IPS-NIHi7 (cell line): ENCODE measurements around the gene DHX34.
"Not testable (repeated sequence)": the region's sequence is repeated elsewhere in the genome, so short reads cannot be mapped to it uniquely, and the experiment has no call there.

Experiments used
- DNase-seq: peaks from one replicate; pipeline ENCODE4 v3.0.0; 2012; ENCODE audit warnings: mixed read lengths; ENCODE audit errors: extremely low spot score

Gene DHX34

DNA sequence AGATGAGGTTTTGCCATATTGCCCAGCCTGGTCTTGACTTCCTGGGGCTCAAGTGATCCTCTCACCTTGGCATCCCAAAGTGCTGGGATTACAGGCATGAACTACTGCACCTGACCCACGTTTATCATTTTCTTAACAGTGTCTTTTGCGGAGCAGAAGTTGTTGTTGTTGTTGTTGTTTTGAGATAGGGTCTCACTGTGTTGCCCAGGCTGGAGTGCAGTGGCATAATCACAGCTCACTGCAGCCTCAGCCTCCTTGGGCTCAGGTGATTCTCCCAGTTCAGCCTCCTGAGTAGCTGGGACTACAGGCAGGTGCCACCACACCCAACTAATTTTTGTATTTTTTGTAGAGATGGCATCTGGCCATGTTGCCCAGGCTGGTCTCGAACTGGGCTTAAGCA lies 38.5 kb downstream of the DHX34 start:
- DNase-seq: not testable (repeated sequence)

DNA sequence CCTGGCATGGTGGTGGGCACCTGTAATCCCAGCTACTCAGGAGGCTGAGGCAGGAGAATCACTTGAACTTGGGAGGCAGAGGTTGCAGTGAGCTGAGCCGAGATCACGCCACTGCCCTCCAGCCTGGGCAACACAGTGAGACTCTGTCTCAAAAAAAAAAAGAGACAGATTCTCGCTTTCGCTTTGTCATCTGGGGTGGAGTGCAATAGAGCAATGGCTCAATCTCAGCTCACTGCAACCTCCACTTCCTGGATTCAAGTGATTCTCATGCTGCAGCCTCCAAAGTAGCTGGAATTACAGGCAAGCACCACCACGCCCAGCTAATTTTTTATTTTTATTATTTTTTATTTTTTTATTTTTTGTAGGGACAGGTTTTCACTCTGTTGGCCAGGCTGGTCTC lies 39.6 kb downstream of the DHX34 start:
- DNase-seq: not testable (repeated sequence)

DNA sequence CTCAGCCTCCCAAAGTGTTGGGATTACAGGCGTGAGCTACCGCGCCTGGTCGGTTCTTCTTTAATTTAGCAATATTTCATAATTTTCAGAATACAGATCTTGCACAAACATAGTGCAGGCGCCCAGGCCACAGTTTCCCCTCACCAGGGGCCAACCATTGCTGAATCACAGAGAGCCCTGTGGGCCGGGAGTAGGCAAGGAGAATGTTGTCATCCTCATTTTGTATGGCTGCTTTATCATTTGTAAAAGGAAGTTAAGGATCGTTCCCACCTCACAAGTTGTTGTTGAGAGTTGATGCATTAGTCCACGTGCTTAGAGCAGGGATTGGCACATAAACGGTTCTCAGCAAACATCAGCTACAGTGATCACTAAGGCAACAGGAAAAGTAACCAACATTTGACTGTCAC lies 40.0 kb downstream of the DHX34 start:
- DNase-seq: no peak

DNA sequence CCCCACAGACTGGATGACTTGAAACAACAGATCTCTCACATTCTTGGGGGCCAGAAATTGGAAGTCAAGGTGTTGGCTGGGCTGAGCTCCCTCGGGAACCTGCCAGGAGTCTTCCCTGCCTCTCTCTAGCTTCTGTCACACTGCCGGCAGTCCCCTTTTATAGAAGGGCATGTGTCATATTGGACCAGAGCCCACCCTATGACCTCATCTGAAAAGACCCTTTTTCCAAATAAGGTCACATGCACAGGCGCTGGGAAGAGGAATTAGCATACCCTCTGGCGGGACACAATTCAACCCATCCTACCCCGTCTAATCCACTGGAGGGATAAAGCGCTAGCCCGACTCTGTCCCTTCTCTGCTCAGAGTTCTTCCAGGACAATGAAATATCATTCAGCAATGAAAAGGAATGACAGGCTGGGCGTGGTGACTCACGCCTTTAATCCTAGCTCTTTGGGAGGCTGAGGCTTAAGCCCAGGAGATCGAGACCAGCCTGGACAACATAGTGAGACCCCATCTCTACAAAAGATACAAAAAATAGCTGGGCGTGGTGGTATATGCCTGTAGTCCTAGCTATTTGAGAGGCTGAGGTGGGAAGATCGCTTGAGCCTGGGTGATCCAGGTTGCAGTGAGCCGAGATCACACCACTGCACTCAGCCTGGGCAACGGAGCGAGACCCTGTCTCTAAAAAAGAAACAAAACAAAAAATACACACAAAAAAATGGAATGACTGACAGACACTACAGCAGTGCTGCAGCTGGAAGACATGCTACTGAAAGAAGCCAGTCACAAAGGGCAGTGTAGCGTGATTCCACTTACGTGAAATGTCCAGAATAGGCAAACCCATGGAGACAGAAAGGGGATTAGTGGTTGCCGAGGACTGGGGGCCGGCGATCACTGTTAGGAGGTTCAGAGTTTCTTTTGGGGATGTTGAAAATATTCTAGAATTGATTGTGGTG lies 41.7 kb downstream of the DHX34 start:
- no peak for DNase-seq

DNA sequence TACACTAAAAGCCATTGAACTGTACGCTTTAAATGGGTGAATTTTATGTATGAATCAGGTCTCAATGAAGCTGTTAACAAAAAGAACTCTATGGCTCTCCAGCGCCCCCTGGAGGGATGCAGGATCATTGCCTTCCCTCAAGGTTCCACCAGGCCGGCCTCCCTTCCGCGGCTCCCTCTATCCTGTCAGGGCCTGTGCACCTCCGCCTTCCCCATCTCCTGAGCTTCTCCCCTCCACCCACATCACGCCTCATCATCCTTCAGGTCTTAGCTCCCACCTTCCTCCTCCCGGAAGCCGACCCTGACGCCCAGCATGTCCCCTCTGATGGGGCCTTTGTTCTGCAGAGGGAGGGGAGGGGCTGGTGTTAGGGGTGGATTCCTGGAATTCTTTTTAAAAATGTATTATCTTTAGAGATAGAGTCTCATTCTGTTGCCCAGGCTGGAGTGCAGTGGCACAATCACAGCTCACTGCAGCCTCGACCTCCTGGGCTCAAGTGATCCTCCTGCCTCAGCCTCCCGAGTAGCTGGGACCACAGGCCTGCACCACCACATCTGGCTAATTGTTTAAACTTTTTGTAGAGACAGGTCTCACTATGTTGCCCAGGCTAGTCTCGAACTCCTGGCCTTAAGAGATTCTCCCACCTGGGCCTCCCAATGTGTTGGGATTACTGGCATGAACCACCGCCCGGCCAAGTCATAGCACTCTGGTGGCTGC lies 42.6 kb downstream of the DHX34 start:
- DNase-seq: peak; percentile 88

DNA sequence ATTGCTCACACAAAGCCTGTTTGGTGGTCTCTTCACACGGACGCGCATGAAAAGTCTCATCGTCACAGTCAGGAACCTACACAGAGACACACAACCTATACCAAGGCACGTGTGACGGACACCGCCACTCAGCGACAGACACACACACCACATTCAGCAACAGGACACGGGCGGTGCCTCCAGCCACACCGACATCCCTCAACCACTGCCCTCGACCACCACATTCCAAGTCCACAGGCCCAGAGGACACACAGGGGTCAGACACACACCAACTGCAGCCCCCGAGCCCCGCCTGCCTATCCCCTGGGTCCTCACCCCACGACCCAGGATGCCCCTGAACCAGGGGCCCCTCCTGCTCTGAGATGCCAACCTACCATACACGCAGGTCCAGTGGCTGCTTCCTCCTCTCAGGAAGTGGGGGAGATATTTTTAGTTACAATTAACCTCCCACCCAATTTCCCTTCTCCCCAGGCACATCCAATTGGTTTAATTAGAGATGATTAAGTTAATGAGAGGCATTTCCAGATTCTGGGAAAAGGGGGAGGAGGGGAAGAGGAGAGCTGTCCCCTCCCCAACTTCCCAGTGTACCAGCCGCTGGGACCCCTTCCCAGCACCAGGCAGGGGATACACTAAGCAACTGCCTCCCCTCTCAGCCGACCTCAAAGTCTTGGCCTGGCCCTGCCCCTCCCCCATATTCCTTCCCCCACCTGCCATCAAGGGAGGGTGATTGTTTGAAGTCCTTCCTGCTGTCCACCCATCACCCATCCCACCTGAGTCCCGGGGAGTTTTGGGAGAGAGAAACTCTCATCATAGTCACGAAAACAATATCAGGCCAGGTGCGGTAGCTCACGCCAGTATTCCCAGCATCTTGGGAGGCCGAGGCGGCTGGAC lies 49.8 kb downstream of the DHX34 start:
- DNase-seq: no peak

DNA sequence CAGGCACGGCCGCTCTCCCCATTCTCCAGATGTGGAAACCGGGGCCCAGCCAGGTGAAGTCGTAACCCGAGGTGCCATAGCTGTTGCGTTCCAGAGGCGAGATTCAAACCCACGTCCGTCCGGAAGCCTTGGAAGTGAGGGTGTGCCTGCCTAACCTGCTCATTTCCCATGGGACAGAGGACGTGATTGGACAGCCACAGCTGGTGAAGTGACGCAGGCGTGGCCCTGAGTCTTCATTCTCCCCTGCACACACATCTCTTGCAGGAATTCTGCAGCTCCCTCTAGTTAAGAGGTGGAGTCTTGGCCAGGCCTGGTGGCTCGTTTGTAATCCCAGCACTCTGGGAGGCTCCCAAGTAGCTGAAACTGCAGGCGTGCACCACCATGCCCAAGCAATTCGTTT lies 53.4 kb downstream of the DHX34 start:
- no peak for DNase-seq

DNA sequence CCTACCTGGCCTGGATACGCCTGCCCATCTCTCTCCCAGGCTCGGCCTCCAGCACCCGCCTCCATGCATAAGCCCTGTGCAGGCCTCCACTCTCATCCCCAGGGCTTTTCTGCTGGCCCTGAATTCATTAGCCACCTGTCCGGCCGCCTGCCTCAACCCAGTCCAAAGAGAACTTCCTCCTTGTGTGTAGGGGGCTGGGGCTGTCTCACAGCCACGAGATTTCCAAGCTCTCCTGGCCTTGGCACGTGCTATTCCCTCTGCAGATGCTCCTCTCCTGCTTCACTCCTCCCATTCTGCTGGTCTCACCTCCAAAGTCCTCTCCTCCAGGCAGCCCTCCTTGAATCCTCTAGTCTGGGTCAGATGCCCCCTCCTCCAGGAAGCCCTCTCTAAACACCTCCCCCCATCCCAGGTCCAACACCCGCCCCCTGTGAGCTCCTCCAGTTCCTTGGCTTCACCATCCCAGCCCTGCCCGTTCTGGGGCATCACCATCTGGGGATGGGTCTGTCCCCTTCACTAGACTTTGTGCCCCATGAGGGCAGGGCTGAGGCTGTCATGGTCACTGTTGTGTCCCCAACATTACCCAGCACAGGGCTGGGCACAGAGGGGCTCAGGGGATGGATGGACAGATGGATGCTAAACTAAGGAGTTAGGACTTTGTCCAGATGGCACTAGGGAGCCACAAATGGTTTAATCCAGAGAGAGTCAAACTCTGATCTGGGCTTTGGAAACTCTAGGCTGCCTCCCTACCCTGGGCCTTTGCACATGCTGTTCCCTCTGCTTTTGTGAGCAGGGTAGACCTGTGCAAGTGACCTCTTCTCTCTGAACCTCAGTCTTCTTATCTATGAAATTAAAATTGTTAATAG lies 55.5 kb downstream of the DHX34 start:
- DNase-seq: no peak

DNA sequence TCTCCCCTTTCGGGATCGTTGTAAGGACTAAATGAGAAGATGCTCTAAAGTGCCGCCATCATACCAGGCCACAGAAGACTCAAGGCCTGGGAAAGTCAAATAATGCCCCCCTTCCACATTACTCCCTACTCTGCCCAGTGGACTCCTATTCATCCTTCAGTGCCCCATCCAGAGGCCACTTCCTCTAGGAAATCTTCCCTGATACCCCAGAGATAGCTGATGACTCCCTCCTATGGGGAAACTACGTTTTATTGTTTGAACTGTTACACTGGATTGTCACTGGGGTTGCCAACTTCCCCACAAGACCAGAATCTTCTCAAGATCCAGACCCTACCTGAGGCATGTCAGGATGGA lies 56.1 kb downstream of the DHX34 start:
- no peak for DNase-seq

DNA sequence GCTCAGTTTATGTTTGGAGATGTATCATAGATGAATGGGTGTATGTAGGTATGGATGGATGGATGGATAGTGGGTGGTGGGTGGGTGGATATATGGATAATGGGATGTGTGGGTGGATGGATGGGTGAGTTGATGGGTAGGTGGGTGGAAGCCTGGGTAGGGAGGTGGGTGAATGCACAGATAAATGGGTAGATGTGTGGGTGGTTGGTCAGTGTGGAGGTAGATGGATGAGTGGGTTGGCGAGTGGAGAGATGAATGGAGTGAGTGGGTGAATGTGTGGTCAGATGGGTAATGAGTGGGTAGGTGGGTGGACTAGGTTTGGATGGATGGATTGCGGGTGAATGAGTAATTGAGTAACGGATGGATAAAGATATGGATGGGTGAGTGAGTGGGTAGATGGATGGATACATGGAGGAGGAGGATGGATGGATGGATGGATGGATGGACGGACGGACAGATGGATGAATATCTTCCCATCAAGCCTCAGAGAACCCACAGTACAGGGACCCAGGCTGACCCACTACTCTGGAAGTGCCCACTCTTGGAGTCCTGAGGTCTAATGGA lies 56.8 kb downstream of the DHX34 start:
- DNase-seq: no peak

DNA sequence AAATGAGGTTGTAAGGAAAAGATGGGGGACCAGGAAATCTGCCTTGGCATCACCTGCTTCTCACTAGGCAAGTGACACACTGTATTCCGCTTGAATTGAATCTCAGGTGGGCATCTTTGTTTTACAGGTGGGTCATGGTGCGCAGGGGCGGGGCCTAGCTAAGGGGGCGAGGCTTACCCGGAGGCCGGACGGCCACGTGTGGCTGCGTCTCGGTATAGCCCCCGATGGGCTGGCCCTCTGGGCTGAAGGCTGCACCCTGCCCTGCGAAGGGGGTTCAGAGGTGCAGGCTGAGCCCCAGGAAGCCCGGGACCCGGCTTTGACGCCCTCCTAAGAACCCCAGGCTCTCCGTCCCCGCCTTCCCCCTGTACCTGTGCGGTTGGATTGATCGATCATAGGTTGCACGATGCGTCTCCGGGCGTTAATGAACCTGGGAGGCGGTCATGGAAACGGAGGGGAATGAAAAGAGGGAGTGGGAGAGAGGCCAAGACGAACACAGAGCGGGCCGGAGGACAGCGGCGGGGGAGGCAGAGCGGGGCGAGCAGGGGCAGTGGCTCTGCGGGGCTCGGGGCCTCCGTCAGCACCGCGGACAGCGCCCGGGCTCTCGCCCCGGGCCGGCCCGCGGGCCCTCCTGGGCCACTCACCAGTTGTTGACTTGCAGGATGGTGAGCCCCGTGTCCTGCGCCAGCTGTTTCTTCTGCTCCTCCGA lies 57.7 kb downstream of the DHX34 start:
- DNase-seq: peak; percentile 91

DNA sequence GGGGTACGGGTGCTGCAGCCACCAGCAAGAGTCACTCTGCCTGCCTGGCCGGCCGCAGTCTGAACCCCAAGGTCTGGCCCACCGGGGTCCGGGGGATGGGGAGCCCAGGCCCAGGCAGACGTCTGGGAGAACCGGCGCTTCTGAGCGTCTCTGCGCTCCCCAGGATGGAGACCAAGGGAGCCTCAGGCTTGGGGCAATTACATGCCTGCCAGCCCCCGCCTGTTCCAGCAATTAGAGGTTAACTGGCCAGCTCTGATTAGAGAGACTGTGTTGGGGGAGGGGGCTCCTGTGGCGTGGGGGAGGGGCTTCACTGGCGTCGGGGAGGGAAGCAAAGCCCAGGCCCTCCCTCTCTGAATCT lies 58.3 kb downstream of the DHX34 start:
- peak; percentile 48 for DNase-seq

DNA sequence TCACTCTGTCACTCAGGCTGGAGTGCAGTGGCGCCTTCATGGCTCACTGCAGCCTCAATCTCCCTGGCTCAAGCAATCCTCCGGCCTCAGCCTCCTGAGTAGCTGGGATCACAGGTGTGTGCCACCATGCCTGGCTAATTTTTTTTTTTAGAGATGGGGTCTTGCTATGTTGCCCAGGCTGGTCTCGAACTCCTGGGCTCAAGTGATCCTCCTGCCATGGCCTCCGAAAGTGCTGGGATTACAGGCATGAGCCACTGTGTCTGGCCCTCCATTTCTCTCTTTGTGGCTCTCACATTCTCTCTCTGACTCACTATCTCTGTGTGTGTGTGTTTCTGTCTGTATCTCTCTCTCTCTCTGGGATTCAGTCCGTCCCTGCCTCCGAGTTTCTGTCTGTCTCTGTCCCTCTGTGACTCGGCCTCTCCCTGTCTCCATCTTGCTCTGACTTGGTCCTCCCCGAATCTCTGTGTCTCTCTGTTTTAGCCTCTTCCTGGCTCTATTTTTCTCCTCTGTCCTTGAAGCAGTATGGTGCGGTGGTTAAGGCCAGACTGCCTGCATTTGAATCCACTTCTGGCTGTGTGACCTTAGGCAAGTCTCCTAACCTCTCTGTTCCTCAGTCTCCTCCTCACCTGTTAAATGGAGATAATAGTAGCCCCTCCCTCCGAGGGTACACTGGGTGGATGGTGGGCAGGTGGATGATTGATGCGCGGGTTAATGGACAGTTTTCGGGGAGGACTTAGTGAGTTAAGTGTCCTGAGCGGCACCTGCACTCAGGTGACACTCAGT lies 59.2 kb downstream of the DHX34 start:
- DNase-seq: no peak

DNA sequence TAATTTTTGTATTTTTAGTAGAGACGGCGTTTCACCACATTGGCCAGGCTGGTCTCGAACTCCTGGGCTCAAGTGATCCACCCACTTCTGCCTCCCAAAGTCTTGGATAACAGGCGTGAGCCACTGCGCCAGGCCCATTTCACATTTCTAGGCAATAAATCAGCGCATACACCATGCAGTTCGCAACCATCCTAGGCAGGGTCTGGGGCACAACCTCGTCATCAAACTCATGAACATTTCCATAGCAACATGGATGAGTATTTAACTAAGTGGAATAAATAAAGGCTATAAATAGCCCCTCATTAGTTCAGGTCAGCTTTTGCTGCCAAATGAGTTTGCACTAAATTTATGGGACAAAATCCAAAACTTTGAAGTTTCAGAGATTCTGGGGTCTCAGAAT lies 62.0 kb downstream of the DHX34 start:
- no peak for DNase-seq

DNA sequence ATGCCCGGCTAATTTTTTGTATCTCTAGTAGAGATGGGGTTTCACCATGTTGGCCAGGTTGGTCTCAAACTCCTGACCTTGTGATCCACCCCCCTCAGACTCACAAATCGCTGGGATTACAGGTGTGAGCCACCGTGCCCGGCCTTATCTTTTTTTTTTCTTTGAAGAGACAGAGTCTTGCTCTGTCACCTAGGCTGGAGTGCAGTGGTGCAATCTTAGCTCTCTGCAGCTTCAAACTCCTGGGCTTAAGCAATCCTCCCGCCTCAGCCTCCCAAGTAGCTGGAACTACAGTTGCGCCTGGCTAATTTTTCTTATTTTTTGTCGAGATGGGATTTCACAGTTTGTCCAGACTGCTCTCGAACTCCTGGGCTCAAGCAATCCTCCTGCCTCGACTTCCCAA lies 62.6 kb downstream of the DHX34 start:
- not testable (repeated sequence) for DNase-seq

DNA sequence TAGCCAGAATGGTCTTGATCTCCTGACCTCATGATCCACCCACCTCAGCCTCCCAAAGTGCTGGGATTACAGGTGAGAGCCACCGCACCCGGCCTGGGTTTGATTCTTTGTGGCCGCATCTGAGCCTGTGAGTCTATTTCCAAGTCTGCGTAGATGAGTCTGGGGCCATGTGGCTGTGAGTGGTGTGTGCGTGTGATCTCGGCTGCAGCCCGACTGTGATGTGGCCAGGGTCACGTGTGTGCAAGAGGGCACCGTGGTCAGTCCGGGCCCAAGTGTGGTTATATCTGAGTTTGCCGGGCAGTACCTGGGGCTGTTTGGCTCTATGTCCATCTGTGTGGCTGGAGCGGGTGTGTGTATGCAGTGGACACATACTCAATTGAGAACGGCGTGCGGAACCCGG lies 64.8 kb downstream of the DHX34 start:
- no peak for DNase-seq

DNA sequence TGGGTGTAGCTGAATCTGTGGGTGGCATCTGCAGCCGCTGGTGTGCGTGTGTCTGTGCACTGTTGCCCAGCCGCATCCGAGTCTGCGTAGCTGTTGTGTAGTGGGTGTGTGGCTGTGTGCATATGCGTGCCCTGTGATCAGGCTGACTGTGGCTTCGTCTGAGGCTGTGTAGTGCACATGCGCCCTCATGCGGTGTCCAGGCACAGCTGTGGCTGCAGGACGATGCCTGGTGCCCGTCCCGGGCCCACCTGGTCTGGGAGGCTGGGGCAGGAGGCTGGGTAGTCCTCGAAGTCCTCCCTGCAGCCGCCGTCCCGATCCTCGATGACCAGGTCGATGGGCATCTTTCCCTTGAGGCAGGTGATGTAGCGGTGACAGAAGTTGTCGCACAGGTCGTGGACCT lies 65.4 kb downstream of the DHX34 start:
- DNase-seq: peak; percentile 56

DNA sequence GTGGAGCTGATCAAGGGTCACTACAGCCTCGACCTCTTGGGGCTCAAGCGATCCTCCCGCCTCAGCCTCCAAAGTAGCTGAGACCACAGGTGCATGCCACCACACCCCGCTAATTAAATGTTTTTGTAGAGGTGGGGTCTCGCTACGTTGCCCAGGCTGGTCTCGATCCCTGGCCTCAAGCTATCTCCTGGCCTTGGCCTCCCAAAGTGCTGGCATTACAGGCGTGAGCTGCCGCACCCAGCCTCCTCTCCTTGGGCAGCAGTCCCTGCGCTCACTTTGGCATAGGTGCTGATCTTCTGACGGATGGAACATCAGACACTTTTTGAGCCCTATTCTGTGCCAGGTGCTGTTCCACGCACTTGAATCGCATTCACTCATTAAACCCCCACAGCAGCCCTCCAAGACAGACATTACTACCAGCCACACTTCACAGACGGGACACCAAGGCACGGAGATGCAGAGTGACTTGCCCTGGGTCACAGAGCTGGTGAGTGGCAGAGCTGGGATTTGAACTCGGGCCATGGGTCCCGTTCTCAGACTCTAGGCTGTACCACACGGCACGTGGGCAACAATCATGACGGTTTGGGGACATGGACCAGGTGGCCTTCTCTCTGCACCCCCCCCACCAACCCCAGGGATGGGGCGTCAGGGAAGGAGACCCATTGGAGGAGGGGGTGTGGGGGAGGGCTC lies 67.0 kb downstream of the DHX34 start:
- DNase-seq: no peak

DNA sequence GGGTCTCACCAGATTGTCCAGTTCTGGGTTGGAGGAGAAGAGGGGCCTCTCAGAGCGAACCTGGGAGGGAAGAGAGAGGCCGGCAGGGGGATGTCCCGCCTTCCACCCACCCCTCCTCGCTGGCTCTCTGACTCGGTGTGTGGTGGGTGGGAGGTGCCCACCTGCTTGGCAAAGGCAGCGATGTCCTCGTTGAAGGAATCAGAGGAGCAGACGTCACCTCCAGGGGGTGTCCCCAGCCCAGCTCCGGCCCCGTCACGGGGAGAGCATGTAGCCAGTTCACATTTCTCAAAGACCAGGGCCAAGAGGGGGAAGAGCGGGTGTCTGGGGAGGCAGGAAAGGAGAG lies 67.5 kb downstream of the DHX34 start:
- DNase-seq: no peak
